ENCODE results near the gene LEFTY2.
"Not testable (repeated sequence)": the region's sequence is repeated elsewhere in the genome, so short reads cannot be mapped to it uniquely, and the experiment has no call there.

The LEFTY2 gene

DNA sequence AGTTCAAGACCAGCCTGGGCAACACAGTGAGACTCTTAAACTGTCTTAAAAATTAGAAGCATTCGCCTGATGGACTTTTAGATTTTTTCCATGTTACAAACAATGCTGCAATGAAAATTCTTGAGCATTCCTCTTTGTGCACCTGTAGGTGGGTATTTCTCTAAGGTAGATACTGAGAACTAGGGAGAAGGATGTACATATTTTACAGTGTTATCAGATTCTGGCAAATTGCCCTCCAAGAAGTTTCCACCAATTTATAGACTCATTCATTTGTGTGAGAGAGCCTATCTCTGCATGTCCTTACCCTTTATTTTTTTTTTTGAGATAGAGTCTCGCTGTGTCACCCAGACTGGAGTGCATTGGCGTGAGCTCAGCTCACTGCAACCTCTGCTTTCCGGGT lies 12.3 kb upstream of the LEFTY2 start:
- DNase-seq, result no peak

DNA sequence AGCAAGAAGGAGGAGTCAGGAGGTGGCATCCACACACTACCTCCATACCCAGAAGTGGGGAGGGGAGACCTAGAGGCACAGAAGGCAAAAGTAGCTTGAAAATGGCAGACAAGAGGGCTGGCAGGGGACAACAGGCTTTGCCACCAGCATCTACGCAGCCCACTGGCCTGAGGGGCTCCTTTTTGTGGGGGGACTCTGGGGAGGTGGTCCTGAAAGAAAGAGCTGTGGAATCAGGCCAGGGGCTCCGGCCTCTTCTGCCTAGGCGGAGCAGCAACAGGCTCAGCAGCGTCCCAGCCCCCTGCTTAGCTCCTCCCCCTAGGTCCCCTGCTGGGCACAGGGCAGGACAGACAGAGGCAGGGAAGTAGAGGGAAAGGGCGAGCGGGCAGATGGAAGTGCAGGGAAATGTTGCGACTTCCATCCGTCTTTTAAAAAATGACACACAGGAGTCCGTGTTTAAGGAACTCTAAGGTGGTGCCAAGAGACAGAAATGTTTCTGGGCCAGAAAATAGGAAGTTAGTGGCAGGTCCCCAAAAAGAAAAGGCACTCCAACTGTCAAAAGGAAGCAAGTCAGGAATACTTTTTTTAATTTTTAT lies 10.0 kb upstream of the LEFTY2 start:
- DNase-seq, result no peak

DNA sequence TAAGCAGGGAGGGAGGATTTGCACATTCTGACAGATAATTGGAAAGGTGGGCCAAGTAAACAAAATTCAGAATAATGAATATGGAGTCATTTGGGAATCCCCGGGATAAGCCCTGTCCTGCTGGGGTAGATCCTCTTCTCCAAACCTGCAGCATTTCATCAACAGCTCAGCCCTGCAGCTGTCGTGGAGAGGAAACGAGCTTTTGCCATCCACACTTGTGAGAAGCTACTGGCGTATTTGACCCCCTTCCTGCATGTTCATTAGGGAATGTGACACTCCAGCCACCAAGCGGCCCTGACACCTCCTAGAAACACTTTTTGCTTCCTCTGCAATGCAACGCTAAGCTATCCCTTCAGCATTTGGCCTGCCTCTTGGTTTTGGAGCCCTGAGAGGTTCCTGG lies 8.0 kb upstream of the LEFTY2 start:
- DNase-seq, result no peak

DNA sequence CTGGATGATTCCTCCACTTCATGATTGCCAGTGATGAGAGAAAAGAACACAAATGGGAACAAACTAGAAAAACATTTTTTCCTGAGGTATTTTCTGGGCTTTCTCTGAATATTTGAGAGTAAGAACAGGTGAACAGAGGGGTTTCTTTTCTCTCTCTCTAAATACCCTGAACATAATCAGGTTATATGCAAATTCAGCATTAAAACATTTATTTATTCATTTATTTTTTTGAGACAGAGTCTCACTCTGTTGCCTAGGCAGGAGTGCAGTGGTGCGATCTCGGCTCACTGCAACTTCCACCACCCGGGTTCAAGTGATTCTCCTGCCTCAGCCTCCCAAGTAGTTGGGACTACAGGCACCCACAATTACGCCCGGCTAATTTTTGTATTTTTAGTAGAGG lies 5.8 kb upstream of the LEFTY2 start:
- DNase-seq, result no peak

DNA sequence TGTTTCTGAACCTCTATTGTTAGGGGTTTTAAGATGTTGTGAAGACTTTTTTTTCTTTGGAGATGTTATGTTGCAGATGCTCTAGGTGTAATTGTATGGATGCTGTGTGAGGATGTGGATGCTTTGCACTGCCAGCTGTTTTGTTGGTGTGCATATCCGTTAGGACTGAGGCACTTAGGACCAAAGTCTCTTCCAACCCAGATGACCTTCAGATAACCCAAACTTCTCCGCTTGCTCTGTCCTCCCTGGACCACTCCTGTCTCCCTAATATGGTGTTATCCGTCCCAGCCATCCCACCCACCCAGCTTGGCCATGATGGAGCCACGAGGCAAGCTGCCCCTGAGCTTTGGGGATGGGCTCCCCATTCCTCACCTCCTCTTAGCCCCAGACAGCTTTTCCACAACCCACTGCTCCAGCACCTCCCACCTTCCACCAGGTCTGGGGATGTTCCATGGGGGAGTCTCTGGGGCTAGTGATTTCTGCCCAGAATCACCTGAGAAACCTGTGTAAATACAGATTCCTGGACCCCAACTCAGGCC lies 5.1 kb upstream of the LEFTY2 start:
- DNase-seq, result no peak

DNA sequence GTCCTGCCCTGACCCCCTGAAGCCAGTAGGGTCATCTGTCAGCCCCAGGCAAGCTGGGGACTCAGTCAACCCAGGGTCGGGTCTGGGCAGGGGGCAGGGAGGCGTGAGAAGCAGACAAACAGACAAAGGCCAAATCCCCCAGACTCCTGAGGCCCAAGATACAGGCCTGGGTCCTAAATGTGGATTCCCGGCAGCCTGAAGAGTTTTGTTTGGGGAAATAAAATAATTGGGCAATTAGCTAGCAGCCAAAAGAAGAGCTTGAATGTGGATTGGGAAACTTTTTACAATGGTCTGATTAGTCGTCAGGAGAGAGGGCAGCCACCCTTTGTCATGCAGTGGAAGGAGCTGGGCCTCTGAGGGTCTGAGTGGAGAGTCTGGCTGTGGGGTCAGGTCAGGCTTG lies 4.5 kb upstream of the LEFTY2 start:
- DNase-seq, result no peak

DNA sequence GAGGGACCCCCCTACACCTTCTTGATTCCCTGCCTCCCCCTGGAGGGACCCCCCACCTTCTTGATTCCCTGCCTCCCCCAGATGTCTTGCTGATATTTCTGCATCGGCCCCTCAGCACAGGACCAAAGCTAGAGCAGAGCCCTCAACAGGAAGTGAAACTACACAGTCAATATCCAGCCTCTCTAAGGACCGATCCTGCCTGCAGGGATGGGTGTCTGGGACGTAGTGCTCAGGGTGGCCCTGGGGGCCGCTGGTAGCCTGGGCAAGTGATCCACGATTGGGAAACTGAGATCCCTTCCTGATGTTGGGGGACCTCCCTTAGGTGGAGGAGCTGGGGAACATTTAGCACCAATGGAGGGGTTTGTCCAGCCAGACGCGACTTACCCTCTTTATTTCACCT lies 3.9 kb upstream of the LEFTY2 start:
- no peak for DNase-seq

DNA sequence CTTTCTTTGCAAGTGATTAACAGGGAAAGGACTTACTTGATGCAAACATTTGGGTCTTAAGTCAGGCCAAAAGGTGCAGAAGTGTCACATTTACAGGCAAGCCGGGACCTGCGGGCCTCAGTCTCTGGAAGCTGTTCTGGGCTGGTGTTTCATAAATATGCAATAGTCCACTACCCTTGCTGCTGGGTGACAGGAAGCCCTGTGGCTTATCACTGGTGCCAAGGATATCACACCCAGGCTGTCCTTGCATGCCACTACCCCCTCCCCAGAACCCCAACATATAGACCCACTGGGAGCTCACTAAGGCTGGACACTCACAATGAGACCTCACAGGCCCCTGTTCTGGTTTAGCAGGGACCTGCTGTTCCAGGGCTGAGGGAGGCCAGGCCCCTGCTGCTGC lies 3.4 kb upstream of the LEFTY2 start:
- no peak for DNase-seq

DNA sequence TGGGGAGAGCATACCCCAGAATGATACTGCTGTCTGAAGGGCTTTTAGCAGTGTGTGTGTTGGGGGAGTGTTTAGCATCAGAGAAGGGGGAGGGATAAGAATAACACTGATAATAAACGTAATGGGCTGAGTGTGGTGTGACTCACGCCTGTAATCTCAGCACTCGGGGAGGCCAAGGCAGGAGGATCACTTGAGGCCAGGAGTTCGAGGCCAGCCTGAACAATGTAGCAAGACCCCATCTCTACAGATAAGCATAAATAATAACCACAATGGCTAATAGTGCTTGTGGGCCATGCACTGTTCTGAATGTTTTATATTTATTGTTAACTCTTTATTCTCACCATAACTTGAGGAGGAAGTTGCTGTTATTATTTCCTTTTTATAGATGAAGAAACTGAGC lies 2.6 kb upstream of the LEFTY2 start:
- no peak for DNase-seq

DNA sequence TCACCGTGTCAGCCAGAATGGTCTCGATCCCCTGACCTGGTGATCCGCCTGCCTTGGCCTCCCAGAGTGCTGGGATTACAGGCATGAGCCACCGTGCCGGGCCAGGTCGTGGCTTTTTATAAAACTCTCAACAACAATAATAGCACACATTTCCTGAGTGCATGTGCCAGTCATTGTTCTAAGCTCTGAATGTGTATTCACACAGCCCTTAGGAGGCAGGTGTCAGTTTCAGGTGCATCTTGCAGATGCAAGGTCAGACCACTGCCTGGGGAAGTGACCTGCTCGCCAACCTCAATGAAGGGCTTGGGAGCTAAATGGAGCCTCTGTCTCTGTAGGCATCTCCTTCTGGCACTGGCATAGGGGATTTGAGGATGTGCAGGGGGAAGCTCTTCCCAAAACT lies 1.6 kb upstream of the LEFTY2 start:
- no peak for DNase-seq

DNA sequence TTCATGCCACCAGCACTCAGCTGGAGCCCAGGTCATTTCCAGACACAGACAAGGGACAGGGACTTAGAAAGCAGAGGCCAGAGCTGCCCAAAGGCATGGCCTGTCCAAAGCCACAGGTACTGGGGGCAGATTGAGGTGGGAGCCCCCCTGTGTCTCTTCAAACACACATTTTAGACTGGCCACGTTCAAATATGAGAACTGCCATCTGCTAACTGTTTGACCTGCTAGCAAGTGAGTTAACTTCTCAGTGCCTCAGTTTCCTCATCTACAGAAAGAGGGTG lies 862 bp upstream of the LEFTY2 start:
- no peak for DNase-seq

DNA sequence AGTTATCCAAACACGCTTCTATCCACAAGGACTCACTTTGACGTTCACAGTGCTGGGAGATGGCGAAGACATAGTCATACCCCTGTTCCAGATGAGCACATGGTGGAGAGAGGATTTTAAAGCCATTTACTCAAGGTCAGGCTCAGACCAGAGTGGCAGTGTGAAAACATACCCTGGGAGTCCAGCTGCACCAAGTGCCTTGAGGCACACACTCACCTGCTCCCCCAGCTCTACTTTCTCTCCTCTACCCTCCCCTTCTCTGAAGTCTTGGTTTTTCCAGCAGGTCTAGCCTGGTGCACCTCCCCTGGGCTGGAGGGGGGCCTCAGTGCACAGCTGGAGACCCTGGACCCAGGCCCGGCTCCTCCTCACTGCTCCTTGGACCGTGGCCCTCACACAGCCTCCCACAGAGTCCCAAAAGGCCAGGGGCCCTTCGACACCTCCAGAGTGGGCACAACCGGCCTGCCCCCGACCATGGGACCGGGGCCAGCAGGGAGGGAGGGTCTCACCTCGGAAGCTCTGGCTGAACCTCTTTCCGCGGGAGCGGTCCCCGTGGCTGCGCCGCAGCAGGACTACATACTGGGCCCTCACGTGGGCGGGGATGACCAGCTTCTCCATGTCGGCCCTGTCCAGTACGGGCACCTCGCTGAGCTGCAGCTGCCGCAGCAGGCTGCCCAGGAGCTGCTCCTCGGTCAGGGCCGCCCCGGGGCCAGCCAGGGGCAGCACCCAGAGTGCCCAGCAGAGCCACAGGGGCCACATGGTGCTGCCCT lies 452 bp downstream of the LEFTY2 start:
- DNase-seq, result no peak

DNA sequence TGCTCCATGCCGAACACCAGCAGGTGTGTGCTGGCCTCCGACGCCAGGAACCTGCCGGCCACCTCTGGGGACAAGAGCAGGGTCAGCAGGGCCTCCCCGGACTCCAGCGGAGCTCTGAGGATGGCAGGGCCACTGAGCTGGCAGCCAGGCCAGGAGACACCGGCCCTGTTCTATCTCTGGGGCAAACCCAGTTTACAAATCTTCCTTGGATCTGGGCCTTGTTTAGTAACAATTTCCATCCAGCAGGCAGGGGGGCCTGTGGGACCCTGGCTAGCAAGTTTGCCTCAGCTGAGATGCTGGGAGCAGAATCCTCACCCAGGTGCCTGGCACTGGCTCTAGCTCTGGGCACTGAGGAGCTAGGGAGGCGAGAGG lies 1.1 kb downstream of the LEFTY2 start:
- DNase-seq, result not testable (repeated sequence)

DNA sequence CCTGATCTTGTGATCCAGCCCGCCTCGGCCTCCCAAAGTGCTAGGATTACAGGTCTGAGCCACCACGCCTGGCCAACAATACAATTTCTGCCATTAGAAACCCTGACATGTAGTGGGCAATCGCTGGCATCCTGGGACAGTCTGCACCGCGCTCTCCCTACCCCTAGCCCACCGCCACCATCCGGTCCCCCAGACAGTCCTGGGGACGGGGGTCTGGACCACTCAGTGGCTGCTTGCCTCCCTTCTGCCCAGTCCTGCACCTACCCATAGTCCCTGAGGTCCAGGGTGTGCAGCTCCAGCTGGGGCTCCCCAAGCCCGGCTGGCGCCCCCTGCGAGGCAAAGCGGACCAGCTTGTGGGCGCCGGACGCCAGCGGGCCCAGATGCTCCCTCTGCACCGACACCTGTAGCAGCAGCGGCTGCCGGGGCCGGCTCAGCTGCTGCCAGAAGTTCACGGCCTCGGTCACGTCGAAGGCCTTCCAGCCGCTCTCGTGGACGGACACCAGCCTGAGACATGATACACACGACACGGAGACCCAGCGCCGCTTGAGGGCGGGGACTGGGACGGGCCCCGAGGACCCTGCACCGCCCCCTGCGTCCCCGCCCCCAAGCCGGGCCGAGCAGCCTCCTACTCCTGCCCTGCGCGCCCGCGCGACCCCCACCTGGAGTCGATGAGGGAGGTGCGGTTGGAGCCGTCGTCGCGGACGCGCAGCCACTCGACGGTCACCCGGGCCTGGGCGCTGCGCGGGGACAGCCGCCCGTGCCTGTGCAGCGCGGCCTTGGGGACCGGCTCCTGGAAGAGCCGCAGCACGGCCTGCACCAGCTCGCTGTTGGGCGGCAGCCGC lies 1.7 kb downstream of the LEFTY2 start:
- not testable (repeated sequence) for DNase-seq

DNA sequence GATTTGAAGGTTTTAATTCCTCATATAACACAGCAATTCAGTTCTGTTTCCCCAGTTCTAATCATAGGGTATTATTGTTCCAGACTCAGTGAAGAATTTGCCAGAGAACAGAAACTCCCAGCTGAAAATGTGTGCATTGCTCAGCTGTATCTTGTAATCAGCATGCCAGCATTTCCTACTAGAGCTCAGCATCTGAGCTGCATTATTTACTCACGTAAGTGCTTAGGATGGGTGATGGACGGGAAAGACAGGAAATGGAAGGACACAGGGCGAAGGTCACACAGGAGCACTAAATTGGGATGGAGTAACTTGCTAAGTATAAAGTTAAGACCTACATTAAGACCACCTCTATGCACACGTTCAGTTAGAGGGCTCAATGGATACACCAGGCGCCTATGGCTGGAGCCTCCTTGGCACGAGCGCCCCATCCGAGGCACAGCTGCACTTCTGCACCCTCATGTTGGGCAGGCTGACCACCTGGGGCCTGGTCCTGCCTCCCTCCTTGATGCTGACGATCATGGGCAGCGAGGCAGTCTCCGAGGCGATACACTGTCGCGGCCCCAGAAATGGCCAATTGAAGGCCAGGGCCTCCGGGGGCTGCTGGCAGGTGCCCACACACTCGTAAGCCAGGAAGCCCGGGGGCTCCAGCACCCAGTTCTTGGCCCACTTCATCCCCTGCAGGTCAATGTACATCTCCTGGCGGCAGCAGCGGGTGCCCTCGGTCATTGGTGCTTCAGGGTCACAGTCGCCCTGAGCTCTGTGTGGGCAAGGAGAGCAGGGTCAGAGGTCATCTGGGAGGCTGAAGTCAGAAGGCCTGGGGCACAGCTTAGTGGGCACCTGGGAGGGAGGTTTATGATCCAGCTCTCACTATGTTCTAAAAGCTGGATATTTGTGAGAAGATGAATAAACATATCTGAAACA lies 3.7 kb downstream of the LEFTY2 start:
- DNase-seq, result no peak

DNA sequence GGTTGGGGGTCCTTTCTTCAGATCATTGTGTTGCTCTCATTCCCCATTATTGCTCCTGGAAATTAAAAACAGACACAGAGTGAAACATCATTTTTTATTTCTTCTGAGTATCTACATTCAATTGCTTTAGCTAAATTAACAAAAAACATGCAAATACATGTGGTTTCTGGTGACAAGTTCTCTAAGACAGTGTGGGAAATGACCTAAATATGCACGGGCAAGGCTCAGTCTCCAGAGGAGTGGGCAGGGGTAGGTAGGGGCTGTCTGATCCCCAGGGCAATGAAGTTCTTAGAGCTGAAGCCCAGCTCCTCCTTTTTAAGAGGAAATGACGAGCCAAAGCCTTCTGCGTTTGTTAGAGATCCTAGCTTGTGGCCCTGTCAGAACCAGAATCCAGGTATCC lies 4.5 kb downstream of the LEFTY2 start:
- DNase-seq, result no peak

DNA sequence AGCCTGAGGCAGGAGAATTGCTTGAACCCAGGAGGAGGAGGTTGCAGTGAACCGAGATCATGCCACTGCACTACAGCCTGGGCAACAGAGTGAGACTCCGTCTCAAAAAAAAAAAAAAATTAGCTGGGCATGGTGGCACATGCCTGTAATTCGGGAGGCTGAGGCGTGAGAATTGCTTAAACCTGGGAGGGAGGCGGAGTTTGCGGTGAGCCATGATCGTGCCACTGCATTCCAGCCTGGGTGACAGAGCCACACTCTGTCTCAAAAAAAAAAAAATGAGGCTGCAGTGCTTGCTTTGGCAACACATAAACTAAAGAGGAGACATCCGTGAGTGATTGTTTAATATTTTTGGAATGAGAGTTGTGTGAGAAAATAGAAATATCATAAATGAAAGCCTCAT lies 4.9 kb downstream of the LEFTY2 start:
- not testable (repeated sequence) for DNase-seq

DNA sequence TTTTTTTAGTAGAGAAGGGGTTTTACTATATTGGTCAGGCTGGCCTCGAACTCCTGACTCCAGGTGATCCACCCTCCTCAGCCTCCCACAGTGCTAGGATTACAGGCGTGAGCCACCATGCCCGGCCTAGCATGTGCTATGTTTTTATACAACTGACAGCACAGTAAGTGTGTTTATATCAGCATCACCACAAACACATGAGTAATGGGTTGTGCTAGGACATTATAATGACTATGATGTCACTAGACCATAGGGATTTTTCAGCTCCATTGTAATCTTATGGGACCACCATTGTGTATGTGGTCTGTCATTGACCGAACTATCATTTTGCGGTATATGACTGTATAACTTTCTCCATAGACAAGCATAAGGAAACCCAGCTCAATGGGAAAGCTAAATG lies 6.3 kb downstream of the LEFTY2 start:
- no peak for DNase-seq

DNA sequence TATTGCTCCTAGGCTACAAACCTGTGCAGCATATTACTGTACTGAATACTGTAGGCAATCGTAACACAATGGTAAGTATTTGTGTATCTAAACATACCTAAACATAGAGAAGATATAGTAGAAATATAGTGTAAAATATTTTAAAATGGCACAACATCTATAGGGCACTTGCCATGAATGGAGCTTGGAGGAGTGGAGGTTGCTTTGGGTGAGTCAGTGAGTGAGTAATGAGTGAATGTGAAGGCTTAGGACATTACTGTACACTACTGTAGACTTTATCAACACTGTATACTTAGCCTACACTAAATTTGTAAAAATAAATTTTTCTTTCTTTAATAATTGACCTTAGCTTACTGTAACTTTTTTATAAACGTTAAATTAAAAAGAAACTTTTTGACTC lies 7.9 kb downstream of the LEFTY2 start:
- no peak for DNase-seq

DNA sequence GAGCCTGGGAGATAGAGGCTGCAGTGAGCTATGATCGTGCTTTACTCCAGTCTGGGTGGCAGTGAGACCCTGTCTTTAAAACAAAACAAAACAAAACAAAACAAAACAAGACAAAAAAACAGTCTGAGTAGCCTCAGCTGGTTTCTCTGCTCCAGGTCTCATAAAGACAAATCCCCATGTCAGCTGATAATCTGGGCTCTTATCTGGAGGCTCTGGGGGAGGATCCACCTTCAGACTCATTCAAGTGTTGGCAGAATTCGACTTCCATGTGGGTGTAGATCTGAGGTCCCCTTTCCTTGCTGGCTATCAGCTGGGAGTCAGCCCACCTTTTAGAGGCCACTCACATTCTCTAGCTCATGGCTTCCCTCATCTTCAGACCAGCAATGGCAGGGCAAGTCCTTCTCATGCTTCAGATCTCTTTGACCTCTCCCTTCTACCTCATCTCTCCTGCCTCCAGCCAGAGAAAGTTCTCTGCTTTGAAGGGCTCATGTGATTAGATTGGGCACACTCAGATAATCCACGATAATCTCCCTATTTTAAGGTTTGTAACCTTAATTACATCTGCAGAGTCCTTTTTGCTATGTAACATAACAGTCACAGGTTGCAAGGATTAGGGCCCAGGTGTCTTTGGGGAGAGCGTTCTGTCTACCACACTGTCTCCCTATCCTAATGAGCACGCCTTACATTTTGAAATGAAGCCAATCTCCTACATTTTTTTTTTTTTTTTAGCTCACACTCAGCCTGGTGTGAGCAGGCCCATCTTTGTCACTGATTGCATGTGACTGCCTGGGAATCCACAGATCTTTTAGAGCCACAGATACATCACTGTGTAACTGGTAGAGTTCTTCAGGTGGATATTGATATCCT lies 9.5 kb downstream of the LEFTY2 start:
- no peak for DNase-seq

DNA sequence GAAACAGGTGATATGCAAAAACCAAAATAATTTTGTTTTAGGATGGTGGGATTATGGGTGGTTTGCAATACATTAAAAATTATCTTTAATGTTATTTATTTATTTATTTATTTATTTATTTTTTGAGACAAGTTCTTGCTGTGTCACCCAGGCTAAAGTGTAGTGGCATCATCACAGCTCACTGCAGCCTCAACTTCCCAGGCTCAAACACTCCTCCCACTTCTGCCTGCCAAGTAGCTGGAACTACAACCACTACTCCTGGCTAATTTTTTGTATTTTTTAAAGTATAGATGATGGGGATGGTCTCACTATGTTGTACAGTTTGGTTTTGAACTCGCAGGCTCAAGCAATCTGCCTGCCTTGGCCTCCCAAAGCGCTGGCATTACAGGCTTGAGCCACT lies 10.5 kb downstream of the LEFTY2 start:
- DNase-seq, result no peak

DNA sequence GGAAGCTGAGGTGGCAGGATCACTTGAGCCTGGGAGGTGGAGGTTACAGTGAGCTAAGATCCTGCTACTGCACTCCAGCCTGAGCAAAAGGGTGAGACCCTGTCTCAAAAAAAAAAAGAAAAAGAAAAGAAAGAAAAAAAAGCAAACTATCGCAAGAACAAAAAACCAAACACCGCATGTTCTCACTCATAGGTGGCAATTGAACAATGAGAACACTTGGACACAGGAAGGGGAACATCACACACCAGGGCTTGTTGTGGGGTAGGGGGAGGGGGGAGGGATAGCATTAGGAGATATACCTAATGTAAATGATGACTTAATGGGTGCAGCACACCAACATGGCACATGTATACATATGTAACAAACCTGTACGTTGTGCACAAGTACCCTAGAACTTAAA lies 11.6 kb downstream of the LEFTY2 start:
- DNase-seq, result not testable (repeated sequence)

Data from NCI-H1092 treated with DMSO at 0.1 percent for 48 hours (cell line).